Anterior cingulate cortex (tissue), 58 donors: ENCODE data around the gene KRT17.
"Not testable (repeated sequence)": the region's sequence is repeated elsewhere in the genome, so short reads cannot be mapped to it uniquely, and the experiment has no call there.

Source experiments
- DNase-seq, 58 donors: peaks; one replicate each; lab custom pipeline; 2025; lab: John Stamatoyannopoulos, UW

Gene KRT17

DNA sequence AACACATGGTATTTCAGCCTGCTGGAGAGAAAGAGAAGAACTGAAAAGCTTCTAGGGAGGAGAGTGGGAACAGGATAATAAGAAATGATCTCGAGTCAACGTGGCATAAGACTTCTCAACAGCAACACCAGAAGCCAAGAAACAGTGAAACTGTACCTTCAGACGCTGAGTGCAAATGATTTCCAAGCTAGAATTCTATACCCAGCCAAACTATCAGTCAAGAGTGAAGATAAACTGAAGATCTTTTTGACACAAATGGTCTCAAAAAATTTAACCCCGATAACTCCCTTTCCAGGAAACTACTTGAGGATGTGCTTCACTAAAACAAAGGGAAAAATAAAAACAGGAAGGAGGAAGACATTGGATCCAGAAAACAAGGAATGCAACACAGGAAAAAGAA lies 17.4 kb downstream of the KRT17 start:
- not testable (repeated sequence) for DNase-seq

DNA sequence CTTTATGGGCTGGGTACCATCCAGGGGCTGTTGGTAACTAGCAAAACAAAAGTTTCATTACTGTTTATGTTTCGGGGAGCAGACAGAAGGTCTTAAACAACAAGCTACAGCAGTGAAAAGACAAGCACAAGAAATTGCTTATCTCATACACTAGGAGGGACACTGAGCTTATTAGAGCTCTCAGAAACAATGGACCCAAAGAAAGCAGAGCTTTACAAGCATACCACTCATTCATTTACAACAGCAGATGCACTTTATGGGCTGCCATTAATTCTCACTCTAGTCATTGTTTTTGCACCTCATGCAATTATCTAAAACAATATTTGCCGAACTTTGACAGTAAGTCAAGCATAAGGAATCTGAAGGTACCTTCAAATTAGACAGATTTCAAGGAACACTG lies 21.9 kb downstream of the KRT17 start:
- no peak for DNase-seq

DNA sequence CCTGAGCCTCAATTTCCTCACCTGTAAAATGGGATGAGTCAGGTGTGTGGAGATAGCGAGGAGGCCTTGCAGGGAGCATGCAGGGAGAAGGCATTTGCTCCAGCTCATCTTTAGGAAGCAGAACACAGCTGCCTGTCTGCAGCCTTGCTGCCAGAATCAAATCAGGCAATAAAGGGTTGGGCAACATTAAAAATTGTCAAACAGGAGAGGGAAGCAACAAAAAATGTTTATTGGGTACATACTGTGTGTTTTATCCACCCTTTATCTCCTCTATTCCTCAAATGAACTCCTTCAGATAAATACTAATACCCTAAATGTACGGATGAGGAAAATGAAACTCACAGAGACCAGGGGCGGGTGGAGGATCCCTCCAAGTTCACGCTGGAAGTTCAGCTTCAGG lies 24.1 kb downstream of the KRT17 start:
- no peak for DNase-seq

DNA sequence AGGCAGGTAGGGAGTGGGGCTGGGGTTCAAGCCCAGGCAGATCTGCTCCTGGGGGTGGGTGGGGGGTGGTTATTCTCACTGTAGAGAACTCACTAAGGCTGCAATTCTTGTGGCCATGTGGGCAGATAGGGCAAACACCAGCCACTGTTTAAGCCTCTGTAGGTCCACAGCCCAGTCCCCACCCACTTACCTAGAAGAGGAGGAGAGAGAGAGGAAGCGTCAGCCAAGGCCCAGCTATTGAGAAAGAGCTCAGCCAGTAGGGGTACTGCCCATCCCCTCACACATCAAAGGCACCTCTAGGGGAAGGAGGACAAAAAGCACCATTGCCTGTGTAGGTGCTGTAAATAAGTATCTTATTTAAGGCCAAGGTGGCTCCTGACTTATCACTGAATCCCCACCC lies 24.7 kb downstream of the KRT17 start:
- DNase-seq = no peak

DNA sequence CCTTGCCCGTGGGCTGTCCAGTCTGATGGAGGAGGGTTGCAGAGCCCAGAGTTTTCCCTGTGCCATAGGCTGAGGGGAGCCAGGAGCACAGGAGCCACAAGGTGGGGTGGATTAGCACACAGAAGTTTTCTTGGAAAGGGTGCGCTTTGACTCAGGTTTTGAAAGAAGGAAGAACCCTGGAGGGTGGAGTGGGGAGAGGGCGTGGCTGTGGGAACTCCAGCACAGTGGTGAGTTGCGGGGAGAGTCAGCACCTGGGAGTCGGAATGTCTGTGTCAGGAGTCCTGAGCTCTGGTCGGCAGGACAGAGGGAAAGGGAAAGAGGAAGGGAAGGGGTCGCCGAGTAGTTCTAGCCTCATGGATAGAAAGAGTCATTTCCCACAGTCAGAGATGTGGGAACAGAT lies 28.8 kb downstream of the KRT17 start:
- DNase-seq = no peak

DNA sequence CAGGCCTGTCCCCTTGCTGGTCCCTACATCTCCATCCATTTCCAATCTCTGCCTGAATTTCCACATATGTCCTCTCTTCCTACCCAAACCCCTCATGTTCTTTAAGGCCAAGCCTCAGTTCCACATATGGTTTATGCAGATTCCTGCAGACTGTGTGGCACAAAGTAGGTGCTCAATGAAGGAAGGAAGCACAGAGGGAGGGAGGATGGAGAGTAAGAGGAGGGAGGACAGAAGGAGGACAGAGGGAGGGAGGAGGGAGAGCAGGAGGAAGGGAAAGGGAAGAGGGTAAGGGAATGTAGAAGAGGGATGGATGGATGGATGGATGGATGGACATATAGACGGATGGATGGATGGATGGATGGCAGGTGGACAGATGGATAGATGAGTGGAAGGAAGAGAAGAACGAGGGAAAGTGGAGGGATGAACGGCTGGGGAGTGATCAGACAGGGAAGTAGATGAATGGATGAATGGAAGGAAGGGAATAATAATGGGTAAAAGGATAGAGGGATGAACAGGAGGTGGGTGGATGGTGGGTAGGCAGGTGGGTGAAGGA lies 29.9 kb downstream of the KRT17 start:
- no peak for DNase-seq

DNA sequence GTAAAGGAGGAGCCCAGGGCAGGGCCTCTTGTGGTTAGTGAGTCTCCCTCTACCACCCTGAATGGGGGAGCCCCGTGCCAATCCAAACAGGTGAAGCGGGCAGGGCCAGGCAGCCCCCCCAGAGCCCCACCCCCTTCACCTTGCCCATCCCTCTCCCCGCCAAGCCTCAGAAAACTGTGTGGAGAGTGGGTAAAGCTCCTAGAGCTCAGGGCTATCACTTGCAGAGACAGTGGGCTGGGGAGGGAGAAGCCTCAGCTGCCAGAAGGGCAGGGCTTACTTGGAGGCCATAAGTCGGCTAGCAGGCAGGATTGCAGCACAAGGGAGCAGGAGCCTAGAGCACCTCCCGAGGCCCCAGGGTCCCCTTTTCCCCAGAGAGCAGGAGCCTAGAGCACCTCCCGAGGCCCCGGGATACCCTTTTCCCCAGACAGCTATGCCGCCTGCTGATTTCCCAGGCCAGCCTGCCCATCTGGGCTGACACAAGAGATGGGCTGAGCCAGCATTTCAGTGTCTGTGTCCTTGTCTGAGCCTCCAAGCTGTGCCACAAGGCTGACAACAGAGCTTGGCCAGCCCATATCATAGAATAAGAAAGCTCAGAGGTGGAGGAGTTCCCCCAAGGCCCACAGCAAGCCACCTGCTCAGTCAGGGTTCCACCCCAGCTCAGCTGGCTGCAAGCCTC lies 30.9 kb downstream of the KRT17 start:
- no peak for DNase-seq

DNA sequence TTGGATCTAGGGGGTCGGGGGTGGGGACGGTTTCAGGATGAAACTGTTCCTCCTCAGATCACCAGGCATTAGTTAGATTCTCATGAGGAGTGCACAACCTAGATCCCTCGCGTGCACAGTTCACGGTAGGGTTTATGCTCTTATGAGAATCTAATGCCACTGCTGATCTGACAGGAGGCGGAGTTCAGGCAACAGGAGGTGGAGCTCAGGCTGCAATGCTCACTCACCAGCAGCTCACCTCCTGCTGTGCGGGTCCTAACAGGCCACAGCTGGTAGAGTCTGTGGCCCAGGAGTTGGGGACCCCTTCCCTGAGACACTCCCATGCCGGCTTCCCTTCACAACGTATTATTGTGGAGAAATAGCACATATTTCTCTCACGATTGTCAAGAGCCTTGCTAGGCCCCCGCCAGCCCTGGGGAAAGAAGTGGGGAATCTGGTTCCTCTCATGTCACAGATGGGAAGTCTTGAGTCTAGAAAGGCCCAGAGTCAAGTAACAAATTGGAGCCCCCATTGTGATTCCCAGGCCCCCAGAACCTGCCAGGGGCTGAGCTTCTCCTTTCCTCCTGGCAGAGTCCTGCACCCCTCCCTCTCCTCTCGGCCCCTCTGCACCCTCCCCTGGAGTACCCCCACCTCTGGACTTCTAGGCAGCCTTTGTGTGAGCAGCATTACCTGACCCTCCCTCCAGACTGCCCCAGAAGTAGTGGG lies 31.6 kb downstream of the KRT17 start:
- no peak for DNase-seq

DNA sequence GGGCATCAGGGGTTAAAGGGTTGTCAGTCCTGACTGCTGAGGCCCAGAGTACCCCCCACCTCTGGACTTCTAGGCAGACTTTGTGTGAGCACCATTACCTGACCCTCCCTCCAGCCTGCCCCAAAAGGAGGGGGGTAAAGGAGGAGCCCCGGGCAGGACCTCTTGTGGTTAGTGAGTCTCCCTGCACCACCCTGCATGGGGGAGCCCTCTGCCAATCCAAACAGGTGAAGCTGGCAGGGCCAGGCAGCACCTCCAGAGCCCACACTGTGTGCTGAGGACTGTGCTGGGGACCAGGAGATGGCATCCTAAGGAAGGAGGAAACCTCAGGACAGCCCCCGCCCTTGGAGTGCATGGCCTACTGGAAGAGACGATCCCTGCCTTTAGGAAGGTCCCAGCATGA lies 35.1 kb downstream of the KRT17 start:
- no peak for DNase-seq

DNA sequence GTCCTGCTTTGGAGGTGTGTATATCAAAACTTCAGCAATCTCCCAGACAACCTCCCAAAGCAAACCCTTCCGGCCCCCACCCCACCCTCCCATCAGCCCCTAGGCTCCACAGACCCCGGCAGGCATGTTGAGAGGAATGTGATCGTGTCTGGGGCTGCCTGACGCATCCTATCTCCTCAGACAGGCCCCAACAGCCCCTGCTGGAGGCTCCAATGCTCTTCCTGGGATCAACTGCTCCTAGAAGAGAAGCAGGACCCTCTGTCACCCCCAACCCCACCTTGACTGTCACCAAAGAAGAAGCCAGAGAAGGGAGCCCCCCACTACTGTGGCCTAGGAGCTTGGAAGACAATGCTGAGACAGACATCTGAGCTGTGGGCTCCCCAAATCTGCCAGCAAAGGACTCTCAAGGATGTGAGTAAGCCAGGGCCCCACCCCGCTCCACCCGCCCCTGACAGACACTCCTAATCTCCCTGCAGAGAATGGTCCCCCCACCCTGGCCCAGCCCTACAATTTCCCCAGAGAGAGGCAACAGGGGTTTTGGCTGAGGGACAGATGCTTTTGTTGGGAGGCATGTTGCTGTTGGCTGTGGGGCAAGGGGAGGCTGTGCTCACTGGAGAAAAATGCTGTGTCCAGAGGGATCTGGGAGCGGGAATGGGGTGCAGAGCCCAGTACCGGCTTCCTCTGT lies 36.1 kb downstream of the KRT17 start:
- DNase-seq = no peak

DNA sequence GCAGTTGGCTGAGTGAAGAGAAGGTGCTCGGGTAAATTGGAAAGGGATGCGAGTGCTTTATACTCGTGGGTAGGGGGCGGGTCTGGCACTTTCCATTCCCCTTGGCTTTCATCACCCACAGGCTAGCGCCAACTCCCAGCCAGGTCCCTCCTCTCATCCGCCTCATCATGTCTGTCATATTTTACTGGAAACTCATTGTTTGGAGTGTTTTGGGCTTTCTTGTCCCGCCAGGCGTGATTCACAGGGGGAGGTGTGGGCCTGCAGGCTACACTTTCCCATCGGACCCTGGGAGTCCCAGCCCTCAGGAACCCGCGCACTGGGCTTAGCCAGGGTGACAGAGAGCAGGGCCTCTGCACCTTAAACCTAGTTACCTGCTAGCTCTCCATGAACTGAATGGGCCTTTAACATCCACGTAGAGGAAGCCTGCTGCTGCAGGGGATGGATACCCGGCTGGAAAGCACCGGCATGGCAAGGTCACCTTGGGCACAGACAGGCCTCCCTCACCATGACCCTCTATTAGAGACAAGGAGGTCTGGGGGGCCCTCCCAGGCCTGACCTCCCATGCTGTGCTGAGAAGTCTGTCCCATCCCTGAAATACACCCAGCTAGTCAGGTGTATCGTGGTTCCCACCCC lies 37.4 kb downstream of the KRT17 start, which contains the start of gene KRT14:
Gene KRT14, minus strand, starts transcription at position 33 of the 633 bp plus-strand sequence. CDS start 61 bp downstream, outside the sequence.
- DNase-seq = no peak

DNA sequence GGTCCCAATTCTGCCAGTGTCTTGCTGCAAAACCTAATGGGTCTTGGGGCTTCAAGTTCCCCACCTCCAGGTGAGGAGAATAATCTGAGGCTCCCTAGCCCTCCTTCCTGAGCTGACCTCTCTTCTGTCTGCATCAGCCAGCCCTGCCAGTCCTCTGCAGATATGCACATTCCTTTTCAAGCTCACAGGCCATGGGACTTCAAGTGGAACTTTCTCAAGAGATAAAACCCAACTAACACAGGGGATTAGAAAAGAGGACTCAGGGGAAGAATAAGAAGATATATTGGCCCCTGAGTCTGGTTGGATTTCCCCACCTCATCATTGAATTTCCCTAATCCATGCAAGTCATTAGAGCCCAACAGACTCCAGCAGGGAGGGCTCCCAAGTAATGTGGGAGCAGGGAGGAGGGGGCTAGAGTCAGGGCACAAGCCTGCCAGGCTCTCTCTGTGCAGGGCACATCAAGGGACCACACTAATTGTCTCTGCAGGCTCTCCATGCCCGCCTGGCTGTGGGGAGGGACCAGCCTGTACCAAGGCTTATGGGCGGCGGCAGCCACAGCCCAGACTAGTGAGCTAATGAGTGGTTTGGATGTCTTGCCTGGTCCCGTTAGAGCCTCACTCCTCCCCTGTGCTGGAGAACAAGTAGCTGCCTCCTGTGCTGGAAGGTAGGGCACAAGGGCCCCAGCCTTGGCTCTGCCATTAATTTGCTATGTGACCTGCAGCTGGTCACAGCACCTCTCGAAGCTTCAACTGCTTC lies 38.9 kb downstream of the KRT17 start:
- no peak for DNase-seq

DNA sequence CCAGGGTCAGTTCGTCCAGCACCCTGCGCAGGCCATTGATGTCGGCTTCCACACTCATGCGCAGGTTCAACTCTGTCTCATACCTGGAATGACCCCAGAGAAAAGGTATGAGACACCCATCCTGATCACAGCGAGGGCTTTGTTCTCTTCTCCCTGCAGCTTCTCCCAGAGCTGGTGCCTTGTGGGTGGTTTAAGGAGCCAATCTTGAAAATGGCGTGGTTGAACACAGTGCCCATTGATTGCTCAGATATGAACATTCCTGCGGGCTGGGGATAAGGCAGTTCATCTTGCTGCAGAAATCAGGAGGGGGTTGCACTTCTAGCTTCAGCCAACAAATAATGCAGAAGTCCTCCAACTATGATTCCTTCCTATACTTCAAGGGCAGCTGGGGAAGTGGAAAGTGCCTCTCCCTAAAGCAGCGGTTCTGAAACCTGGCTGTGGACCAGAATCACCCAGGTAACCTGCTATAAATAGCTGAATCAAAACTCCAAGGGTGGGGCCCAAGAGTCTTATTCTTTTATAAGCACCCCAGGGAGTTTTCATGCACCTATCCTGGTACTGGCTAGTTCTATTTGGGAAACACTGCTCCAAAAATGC lies 39.9 kb downstream of the KRT17 start:
- not testable (repeated sequence) for DNase-seq

DNA sequence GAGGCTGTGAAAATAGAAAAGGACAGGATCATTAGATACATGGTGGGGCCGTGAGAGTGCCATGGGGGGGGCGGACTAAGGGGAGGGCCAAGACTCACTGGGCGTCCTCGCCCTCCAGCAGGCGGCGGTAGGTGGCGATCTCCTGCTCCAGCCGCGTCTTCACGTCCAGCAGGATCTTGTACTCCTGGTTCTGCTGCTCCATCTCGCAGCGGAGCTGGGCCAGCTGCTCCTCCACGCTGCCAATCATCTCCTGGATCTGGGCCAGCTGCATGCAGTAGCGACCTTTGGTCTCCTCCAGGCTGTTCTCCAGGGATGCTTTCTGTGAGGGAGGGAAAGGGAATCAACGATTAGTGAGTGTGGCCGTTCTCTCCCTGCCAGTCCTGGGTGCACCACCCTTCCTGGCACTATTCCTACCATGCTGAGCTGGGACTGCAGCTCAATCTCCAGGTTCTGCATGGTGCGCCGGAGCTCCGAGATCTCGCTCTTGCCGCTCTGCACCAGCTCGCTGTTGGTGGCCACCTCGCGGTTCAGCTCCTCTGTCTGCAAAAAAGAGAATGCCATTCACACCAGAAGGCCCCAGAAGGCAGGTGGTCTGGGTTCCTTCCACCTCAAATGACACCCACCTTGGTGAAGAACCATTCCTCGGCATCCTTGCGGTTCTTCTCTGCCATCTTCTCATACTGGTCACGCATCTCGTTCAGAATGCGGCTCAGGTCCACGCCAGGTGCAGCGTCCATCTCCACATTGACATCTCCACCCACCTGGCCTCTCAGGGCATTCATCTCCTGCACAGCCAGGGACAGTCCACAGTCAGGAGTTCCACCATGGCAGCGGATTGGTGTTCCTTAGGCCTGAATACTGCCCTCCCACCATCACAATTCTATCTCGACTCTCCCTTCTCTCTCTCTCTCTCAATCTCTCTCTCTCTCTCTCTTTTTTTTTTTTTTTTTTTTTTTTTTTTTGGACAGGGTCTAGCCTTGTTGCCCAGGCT lies 40.9 kb downstream of the KRT17 start:
- DNase-seq = no peak

DNA sequence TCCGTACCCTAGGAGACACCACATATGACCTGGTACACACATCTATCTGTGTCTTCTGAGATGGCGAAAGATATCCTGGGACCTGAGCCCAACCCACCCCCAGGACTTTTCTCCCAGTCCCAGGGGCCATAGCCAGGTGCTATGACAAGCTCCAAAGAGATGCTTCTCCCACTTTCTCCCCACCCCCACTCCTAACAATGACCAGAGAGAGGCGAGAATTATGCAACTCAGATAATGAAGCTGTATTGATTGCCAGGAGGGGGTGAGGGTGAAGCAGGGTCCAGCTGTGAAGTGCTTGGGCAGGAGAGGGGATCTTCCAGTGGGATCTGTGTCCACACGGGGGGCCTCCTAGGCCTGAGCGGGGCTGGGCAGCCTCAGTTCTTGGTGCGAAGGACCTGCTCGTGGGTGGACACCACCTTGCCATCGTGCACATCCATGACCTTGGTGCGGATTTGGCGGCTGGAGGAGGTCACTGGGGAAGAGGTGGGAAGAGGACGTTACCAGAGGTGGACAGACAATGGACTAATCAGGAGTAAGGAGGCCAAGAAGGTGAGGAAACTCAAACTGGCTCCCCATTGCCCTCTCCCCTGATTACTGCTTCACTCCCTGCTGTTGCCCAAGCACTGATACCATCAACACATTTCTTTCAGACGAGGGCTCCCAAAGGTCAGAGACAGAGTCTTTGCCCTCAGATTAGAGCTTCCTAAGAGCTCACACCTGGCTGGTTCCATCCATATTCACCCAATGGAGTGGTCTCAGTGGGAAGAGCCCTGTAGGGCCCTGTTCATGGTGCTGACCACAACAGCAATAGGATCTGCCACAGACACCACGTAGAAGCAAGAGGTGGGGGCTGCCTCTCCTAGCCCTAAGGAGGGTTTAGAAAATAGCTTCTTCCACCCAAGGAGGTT lies 42.1 kb downstream of the KRT17 start:
- DNase-seq = not testable (repeated sequence)

DNA sequence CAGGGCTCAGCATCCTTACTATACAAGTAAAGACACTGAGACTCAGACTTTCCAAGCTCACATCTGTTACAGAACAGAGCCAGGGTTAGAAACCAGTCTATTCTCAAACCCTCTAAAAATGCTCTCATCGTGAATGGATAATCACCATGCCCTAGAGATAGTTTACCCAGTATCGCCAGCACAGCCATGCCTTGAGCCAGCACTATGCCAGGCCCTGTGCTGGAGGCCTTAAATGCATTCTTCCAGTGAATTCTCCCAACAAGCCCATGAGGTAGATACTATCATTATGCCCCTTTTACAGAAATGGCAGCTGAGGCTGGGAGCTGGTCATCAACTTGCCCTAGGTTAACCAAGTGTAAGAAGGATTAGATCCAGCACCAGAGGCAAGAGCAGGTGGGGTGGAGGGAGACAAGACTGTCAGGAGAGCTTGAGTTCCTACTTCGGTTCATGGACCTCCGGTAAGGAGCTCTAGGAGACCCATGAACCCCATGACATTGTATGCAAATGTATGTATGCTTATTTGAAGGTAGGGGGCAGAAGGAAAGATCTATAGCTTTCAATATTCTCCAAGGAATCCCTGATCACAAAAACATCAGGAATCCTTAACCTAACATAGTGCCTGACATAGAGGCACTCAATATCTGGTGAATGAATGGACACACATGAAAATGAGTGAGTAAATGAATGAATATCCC lies 42.9 kb downstream of the KRT17 start:
- DNase-seq = no peak
